Medulla oblongata (tissue), 1 donor: Measurements from ENCODE around the gene FUT8.
"Not testable (repeated sequence)": the region's sequence is repeated elsewhere in the genome, so short reads cannot be mapped to it uniquely, and the experiment has no call there.

Experiments used
- DNase-seq: peaks from one replicate; pipeline ENCODE4 v3.0.0-alpha.2; 2015; ENCODE audit errors: extremely low spot score

FUT8 gene

DNA sequence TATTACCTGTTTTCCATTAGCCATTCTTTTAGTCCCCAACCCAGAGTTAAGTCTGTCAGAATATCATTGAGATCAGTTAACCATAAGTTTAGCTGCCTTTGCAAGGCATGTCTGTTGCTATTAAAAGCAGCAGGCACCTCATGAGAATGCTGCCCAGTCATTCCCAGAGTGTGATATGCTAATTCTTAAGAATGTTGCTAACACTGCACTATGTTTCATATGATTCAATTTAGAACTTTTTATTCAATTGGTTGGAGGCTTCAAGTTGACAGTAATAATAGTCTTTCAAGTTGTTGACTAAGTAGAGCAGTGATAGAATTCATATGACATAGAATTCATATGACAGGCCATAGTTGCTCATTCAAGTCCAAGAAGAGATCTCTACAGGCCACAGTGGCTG is 292.3 kb downstream of the FUT8 start:
- no peak for DNase-seq

DNA sequence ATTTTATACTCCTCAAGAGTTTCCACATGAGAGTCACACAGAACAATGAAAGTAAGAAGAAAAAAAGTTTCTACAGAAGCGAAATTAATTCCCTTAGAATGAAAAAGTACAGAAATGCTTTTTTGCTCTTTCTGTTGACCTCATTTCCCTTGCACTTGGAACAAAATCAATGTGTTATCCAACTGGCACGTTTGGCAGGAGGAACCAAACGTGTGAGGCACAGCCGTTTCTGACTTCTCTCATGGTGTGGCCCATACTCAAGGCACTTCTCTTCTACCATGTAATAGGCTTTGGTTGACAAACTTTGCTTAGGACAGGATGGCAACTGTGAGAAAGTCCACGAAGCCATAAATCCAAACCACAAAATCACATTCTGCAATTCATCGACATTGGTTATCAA is 297.0 kb downstream of the FUT8 start:
- DNase-seq = no peak

DNA sequence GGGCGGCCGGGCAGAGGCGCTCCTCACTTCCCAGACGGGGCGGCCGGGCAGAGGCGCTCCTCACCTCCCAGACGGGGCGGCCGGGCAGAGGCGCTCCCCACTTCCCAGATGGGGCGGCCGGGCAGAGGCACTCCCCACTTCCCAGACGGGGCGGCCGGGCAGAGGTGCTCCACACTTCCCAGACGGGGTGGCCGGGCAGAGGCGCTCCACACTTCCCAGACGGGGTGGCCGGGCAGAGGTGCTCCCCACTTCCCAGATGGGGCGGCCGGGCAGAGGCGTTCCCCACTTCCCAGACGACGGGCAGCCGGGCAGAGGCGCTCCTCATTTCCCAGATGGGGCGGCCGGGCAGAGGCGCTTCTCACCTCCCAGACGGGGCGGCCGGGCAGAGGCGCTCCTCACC is 304.3 kb downstream of the FUT8 start:
- not testable (repeated sequence) for DNase-seq

DNA sequence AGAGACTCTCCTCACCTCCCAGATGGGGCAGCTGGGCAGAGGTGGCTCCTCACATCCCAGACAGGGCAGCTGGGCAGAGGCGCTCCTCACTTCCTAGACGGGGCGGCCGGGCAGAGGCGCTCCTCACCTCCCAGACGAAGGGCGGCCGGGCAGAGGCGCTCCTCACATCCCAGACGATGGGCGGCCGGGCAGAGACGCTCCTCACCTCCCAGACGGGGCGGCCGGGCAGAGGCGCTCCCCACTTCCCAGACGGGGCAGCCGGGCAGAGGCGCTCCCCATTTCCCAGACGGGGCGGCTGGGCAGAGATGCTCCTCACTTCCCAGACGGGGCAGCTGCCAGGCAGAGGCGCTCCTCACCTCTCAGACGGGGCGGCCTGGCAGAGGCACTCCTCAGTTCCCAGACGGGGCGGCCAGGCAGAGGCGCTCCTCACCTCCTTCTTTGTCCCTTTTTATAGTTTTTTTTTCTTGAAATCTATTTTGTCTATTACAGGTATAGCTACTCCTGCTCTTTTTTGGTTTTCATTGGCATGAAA is 304.9 kb downstream of the FUT8 start:
- not testable (repeated sequence) for DNase-seq

DNA sequence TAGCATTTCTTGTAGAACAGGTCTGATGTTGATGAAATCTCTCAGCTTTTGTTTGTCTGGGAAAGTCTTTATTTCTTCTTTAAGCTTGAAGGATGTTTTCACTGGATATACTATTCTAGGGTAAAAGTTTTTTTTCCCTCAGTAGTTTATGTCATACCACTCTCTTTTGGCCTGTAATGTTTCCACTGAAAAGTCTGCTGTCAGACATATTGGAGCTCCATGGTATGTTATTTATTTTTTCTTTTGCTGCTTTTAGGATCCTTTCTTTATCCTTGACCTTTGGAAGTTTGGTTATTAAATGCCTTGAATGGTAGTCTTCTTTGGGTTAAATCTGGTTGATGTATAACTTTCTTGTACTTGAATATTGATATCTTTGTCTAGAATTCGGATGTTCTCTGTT is 306.1 kb downstream of the FUT8 start:
- DNase-seq = no peak

DNA sequence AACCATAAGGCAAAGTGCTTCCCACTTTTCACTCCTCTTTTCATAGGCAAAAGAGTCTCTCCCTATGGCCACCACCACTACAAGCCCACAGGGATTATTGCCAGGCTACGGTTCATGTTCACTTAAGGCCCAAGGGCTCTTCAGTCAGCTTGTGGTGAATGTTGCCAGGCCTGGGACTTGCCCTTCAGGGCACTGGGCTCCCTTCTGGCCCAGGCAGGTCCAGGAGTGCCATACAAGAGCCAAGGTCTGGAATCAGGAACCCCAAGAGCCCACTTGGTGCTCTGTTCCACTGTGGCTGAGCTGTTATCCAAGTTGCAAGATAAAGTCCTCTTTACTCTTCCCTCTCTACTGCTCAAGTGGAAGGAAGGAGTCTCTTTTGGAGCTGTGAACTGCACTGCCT is 307.6 kb downstream of the FUT8 start:
- no peak for DNase-seq

DNA sequence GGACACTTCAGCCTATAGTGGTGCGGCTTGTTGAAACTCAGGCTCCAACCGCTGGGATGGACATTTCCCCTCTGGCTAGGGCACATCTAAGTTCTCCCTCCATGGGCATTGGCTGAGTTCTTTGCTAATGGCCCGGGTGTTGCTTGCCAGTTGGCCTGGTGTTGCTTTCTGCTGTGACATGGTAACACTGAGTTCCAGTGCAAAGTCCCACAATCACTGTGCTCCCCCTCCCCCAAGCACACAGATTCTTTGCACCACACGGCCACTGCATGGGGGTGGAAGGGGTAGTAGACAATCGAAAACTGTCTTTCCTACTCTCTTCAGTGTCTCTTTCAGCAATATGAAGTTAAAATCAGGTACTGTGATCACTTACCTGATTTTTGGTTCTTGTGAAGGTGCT is 308.2 kb downstream of the FUT8 start:
- no peak for DNase-seq

- DNase-seq = no peak
Measured at GRCh38 chr14:65723348-65723747, 310.8 kb downstream of the FUT8 start.

DNA sequence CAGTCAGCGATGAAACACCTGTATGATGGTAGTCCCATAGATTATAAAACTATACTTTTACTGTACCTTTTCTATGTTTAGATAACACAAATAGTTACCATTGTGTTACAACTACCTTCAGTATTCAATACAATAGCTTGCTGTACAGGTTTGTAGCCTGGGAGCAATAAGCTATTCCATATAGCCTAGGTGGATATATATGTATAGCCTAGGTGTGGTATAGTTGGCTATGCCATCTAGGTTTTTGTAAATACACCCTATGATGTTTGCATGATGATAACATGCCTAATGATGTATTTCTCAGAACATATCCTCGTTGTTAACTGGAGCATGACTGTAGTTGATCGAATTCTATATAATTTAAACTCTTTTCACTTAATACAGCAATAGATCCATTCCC is 316.1 kb downstream of the FUT8 start:
- no peak for DNase-seq

DNA sequence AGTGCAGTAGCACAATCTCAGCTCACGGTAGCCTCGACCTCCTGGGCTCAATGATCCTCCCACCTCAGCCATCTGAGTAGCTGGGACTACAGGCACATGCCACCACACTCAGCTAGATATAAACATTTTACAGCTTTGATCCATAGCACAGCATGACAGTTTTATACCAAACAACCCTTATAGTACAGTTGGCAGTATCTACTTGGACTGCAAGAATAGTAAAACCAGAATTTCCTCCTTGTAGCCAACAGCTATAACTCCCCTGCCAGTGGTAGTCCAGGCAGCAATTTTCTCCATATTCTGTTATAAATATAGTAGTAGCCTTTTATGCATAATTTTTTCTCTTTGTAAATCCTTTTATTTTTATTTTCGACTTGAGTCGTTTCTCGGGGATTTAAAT is 317.0 kb downstream of the FUT8 start:
- no peak for DNase-seq

DNA sequence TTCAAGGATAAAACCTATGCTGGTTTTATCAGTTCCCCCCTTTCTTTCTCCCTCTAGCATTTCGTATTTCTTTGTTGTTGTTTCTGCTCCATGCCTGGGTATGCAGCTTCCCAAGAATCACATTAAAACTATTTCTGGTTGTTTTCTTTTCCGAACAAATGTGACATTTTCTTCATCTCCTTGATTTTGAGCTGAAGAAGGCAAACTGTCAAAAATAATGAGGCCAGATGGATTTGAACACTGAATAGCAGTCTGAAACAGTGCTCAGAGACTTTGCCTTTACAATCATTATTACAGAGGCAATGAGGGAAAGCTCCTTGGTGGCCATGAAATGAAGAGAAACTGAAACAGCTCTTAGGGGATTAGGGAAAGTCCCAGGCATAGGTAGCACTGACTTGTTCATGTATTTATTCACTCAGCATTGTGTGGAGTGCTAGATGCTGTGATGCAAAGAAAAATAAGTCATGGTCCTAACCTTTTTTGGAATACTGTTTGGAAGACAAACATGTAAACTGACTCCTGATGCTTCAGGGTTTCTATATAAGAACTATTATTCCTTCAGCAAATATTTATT is 319.5 kb downstream of the FUT8 start:
- DNase-seq = no peak

GRCh38 chr14:65738339-65738738 is 325.8 kb downstream of the FUT8 start:
- DNase-seq = no peak

GRCh38 chr14:65745396-65746190 is 333.1 kb downstream of the FUT8 start:
- no peak for DNase-seq

GRCh38 chr14:65748796-65749195 is 336.3 kb downstream of the FUT8 start:
- no peak for DNase-seq

GRCh38 chr14:65749287-65749686 is 336.8 kb downstream of the FUT8 start:
- DNase-seq = no peak

DNA sequence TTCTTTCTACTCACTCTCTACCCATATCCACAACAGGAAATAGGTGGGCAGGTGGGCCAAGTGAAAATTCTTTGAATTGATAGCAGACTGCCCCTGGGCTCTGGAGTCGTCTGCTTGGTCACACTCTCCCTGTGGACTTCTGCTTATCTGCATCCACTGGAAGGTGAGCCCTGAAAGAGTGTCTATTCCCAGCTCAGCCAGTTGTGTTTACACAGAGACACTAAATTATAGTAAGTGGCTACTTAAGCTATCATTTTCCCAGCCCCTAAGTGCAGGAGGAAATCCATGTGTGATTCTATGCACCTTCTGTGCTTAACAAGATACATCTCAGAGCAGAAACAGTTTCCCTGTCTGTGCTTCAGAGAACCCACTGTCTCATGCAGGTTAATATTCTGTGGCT is 338.4 kb downstream of the FUT8 start:
- no peak for DNase-seq

- no peak for DNase-seq
Measured at GRCh38 chr14:65751510-65751909, 339.0 kb downstream of the FUT8 start.

- no peak for DNase-seq
Measured at GRCh38 chr14:65753061-65753460, 340.5 kb downstream of the FUT8 start.

DNA sequence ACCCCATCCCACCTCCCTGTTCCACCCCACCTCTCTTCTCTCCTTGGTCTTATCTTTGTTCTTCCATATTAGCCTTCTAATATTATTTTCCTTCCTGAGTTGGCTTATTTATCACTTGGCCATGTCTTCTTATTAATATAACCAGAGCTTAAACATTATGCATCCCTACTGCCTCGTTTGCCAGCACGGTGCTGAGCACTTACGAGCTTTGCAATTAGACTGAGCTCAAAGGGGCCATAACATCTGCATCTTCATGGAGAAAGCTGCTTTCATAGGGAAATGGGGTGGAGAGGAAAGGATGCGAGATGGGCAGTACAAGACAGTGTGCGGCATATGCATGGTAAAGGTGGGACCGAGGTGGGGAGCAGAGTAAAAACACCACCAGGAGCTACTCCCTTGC is 342.8 kb downstream of the FUT8 start:
- no peak for DNase-seq

GRCh38 chr14:65756880-65757279 is 344.4 kb downstream of the FUT8 start:
- no peak for DNase-seq

DNA sequence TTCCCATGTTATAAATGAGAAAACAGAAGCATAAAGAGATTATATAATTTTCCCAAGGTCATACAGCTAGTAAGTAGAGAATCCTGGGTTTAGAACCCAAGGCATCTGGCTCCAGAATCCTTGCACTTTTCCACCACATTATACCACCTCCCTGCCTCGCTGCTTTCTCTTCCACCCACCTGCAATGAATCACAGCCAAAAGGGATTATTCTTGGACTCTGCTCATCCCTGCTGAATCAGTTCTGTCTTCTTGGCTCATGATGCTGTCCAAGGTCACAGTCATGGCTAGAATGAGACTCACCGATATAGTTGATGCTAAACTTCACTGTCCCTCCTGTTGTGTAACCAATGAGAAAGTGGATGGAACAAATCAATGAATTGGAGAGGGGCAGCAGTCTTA is 356.6 kb downstream of the FUT8 start:
- DNase-seq = no peak

GRCh38 chr14:65770681-65771080 is 358.2 kb downstream of the FUT8 start:
- no peak for DNase-seq

- no peak for DNase-seq
Measured at GRCh38 chr14:65771271-65771670, 358.7 kb downstream of the FUT8 start.
